A549 (cell line): Measurements from ENCODE around the gene HNRNPA3.

ENCODE experiments used
- CEBPB ChIP-seq, 2 experiments: fragments of >200 bp in 1 of 2; sonication (Bioruptor Twin) in 1 of 2; formaldehyde crosslinking in 1 of 2; IDR thresholded peaks; 2 replicates each; pipeline ENCODE4 v1.6.1; 2012 to 2016
- FOSL2 ChIP-seq, 2 experiments: fragments of 450-650 bp in 1 of 2; fragments of >200 bp in 1 of 2; sonication (Bioruptor Twin) in 1 of 2; formaldehyde crosslinking; IDR thresholded peaks; 2 replicates each; pipeline versions ENCODE4 v1.5.0 to v1.6.1; 2016 to 2020; ENCODE audit warnings: mild to moderate bottlenecking in 1 of 2, moderate library complexity in 1 of 2
- HDAC2 ChIP-seq: fragments of 200-600 bp; sonication (generic); IDR thresholded peaks from 2 replicates; pipeline ENCODE4 v1.6.1; 2016
- NPAS2 ChIP-seq: fragments of 250-450 bp; sonication (Bioruptor Pico); IDR thresholded peaks from 2 replicates; pipeline ENCODE4 v1.8.0; 2022; ENCODE audit warnings: mild to moderate bottlenecking, moderate library complexity, borderline replicate concordance
- RCOR1 ChIP-seq: fragments of 150-350 bp; IDR thresholded peaks from 2 replicates; pipeline ENCODE4 v1.6.1; 2014; ENCODE audit warnings: antibody characterized with exemption, low read length, low read depth
- TF ChIP-seq, protein P1 (sequence below): fragments of >200 bp; sonication (Bioruptor Twin); formaldehyde crosslinking; IDR thresholded peaks from 3 replicates; pipeline ENCODE4 v1.5.1; 2016
- TF ChIP-seq, protein P2 (sequence below): IDR thresholded peaks from 2 replicates; pipeline ENCODE4 v1.6.1; 2012
- TF ChIP-seq, protein P3 (sequence below): fragments of 200-600 bp; sonication (generic); IDR thresholded peaks from 2 replicates; pipeline ENCODE4 v1.6.1; 2016; ENCODE audit warnings: antibody characterized with exemption, mild to moderate bottlenecking, moderate library complexity

DNA sequence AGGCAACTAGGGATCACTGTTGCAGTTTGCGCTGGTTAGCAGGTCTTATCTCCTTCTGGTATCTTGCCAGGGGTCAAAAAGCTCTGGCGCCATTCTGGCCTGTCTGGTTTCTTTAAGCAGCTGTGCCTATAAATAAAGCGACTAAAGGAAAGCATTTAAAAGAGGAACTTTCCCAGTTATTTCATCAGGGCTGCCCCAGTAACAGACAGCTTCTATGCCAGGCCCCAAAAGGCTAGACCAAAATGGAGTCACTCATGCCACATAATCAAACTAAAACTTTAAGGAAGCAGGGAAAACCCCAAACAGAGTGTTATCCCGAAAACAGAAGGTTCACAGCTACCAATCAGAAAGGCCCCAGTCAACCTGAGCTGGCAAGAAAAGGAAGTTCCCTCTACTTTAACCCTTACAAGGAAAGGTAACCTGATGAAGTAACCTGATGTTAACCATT, 41.2 kb upstream of the HNRNPA3 start:
- TF ChIP-seq, protein P1, sequence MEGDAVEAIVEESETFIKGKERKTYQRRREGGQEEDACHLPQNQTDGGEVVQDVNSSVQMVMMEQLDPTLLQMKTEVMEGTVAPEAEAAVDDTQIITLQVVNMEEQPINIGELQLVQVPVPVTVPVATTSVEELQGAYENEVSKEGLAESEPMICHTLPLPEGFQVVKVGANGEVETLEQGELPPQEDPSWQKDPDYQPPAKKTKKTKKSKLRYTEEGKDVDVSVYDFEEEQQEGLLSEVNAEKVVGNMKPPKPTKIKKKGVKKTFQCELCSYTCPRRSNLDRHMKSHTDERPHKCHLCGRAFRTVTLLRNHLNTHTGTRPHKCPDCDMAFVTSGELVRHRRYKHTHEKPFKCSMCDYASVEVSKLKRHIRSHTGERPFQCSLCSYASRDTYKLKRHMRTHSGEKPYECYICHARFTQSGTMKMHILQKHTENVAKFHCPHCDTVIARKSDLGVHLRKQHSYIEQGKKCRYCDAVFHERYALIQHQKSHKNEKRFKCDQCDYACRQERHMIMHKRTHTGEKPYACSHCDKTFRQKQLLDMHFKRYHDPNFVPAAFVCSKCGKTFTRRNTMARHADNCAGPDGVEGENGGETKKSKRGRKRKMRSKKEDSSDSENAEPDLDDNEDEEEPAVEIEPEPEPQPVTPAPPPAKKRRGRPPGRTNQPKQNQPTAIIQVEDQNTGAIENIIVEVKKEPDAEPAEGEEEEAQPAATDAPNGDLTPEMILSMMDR, result no peak
- TF ChIP-seq HDAC2 (no peak), RCOR1 (no peak), CEBPB (IDR thresholded peaks at IDR 0.05) (no peak), NPAS2 (CRISPR knock-in tag) (no peak), FOSL2 (IDR thresholded peaks at IDR 0.05) (no peak), FOSL2 (CRISPR knock-in tag; IDR thresholded peaks at IDR 0.05) (no peak)
- TF ChIP-seq, protein P2, sequence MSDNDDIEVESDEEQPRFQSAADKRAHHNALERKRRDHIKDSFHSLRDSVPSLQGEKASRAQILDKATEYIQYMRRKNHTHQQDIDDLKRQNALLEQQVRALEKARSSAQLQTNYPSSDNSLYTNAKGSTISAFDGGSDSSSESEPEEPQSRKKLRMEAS, result no peak
- TF ChIP-seq, protein P3, sequence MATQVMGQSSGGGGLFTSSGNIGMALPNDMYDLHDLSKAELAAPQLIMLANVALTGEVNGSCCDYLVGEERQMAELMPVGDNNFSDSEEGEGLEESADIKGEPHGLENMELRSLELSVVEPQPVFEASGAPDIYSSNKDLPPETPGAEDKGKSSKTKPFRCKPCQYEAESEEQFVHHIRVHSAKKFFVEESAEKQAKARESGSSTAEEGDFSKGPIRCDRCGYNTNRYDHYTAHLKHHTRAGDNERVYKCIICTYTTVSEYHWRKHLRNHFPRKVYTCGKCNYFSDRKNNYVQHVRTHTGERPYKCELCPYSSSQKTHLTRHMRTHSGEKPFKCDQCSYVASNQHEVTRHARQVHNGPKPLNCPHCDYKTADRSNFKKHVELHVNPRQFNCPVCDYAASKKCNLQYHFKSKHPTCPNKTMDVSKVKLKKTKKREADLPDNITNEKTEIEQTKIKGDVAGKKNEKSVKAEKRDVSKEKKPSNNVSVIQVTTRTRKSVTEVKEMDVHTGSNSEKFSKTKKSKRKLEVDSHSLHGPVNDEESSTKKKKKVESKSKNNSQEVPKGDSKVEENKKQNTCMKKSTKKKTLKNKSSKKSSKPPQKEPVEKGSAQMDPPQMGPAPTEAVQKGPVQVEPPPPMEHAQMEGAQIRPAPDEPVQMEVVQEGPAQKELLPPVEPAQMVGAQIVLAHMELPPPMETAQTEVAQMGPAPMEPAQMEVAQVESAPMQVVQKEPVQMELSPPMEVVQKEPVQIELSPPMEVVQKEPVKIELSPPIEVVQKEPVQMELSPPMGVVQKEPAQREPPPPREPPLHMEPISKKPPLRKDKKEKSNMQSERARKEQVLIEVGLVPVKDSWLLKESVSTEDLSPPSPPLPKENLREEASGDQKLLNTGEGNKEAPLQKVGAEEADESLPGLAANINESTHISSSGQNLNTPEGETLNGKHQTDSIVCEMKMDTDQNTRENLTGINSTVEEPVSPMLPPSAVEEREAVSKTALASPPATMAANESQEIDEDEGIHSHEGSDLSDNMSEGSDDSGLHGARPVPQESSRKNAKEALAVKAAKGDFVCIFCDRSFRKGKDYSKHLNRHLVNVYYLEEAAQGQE, result no peak
